Measurements from ENCODE around the gene DBP. TPM values are rescaled to one million over a fixed set of nuclear protein-coding genes. Genes with fewer than 3 reads are reported as not detected.
A peak's percentile ranks its signal among the peaks of the same experiment; 100 is the strongest.

The DBP gene
- total RNA-seq, 1 donor from 2014 or later = 4.3 TPM

DNA sequence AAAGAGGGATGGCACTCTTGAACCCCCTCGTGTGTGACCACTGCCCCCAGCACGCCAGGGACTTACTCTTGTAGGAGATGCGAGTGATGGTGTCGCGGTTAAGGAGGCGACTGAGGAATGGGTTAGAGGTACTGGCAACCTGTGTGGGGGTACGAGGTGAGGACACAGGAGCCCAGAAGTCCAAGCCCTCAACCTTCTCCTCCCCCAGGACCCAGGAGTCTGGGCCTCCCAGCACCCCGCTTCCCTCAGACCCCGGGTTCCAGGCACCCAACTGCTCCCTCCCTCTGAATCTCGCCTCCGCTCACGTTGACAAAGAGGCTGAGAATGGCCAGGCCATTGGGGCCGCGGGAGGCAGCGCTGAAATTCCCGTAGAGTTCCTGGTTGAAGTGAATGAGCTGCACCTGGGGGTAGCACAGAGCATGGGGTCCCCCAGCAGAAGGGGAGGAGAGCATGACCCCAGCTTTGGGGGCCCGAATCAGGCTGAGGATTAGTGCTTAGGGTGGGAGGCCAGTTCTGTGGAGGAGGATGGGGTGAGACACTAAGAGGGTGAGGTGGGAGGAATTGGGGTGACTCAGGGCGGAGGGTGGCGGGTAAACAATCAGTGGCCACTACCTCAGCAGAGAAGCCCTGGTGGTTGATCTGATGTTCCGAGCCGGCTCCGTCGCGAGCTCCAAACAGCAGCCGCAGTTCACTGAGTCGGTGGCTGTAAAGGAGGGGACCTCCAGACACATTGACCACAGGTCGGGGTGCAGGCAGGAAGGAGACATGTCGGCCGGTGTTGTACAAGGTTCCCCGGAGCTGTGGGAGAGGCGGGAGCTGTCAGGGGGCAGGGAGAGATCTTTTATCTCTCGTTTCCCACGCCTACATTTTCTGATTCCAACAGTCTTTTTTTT is 2.5 kb upstream of the DBP start:
- no peaks in the 10 kb centered on the region for H3K9me3 Mint-ChIP-seq (ENCODE audit: unreplicated experiment)
- DNase-seq (ENCODE audit: low spot score) = no peak
- no peak overlapping the region for H3K27ac Mint-ChIP-seq (ENCODE audit: unreplicated experiment)
- no peak for TF ChIP-seq CTCF (IDR thresholded peaks at IDR 0.05; ENCODE audit: unreplicated experiment)
- H3K36me3 Mint-ChIP-seq (ENCODE audit: low read depth, unreplicated experiment) = peaks cover 8% of the 10 kb centered on the region
- no peak overlapping the region for H3K4me3 Mint-ChIP-seq (ENCODE audit: unreplicated experiment)
- peaks cover 18% of the 10 kb centered on the region for H3K4me1 Mint-ChIP-seq (ENCODE audit: unreplicated experiment)
- peaks cover 18% of the 10 kb centered on the region for H3K27me3 Mint-ChIP-seq (ENCODE audit: unreplicated experiment)

- no peak for TF ChIP-seq CTCF (IDR thresholded peaks at IDR 0.05; ENCODE audit: unreplicated experiment)
- no peak overlapping the region for H3K4me3 Mint-ChIP-seq (ENCODE audit: unreplicated experiment)
- no peak for DNase-seq (ENCODE audit: low spot score)
These were observed 1.7 kb upstream of the DBP start for GRCh38 chr19:48638831-48639381.

GRCh38 chr19:48637948-48638830 is 1.0 kb upstream of the DBP start:
- Mint-ChIP-seq H3K4me3 (ENCODE audit: unreplicated experiment) (peak overlapping the region; percentile 90), H3K4me1 (ENCODE audit: unreplicated experiment) (peaks cover 21% of the 10 kb centered on the region), H3K27me3 (ENCODE audit: unreplicated experiment) (peaks cover 22% of the 10 kb centered on the region), H3K9me3 (ENCODE audit: unreplicated experiment) (no peaks in the 10 kb centered on the region), H3K27ac (ENCODE audit: unreplicated experiment) (peak overlapping the region; percentile 94), H3K36me3 (ENCODE audit: low read depth, unreplicated experiment) (peaks cover 8% of the 10 kb centered on the region)
- no peak for TF ChIP-seq CTCF (IDR thresholded peaks at IDR 0.05; ENCODE audit: unreplicated experiment)
- DNase-seq (ENCODE audit: low spot score) = peak; percentile 76

More at GRCh38 chr19:48638831-48639381, 1.7 kb upstream of the DBP start:
- peaks cover 20% of the 10 kb centered on the region for H3K27me3 Mint-ChIP-seq (ENCODE audit: unreplicated experiment)
- H3K9me3 Mint-ChIP-seq (ENCODE audit: unreplicated experiment) = no peaks in the 10 kb centered on the region
- peak overlapping the region; percentile 84 for H3K27ac Mint-ChIP-seq (ENCODE audit: unreplicated experiment)
- peaks cover 8% of the 10 kb centered on the region for H3K36me3 Mint-ChIP-seq (ENCODE audit: low read depth, unreplicated experiment)
- peaks cover 21% of the 10 kb centered on the region for H3K4me1 Mint-ChIP-seq (ENCODE audit: unreplicated experiment)

DNA sequence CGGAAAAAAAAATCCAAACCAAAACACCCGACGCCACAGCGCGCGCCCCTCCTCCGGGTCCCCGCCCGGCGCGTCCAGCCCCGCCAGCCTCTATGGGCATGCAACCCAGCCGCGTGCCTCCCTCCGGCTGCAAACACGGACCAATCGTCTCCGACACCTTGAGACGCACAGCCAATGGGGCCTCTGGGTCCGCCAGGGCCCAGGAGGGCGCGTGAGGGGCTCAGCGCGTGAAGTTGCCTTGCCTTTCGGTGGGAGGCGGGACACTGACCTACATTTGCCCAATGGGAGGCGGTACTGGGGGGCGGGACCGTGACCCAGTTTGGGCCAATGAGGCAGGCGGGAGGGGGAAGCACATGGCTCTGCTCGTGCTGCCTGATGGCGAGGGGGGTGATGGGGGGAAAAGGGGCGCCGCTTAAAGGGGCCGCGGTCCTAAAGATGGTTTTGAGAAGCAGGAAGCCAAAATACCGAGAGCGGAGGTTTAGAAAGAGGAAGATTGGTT is 319 bp upstream of the DBP start:
- H3K4me1 Mint-ChIP-seq (ENCODE audit: unreplicated experiment) = peaks cover 20% of the 10 kb centered on the region
- peak overlapping the region; percentile 90 for H3K4me3 Mint-ChIP-seq (ENCODE audit: unreplicated experiment)
- H3K27ac Mint-ChIP-seq (ENCODE audit: unreplicated experiment) = peak overlapping the region; percentile 94
- peaks cover 7% of the 10 kb centered on the region for H3K36me3 Mint-ChIP-seq (ENCODE audit: low read depth, unreplicated experiment)
- no peaks in the 10 kb centered on the region for H3K9me3 Mint-ChIP-seq (ENCODE audit: unreplicated experiment)
- H3K27me3 Mint-ChIP-seq (ENCODE audit: unreplicated experiment) = peaks cover 20% of the 10 kb centered on the region
- DNase-seq (ENCODE audit: low spot score) = peak; percentile 94
- TF ChIP-seq CTCF (IDR thresholded peaks at IDR 0.05; ENCODE audit: unreplicated experiment) = no peak
